GM18873 (cell line): ENCODE measurements around the gene SELENOP.

Experiments
- ATAC-seq: cut with Tn5 transposase; IDR thresholded peaks from one replicate; pipeline ENCODE4 v1.9.1; 2021; ENCODE audit warnings: mild to moderate bottlenecking, moderate library complexity, moderate number of reproducible peaks; ENCODE audit not compliant: unreplicated experiment, low FRiP score

The SELENOP gene

DNA sequence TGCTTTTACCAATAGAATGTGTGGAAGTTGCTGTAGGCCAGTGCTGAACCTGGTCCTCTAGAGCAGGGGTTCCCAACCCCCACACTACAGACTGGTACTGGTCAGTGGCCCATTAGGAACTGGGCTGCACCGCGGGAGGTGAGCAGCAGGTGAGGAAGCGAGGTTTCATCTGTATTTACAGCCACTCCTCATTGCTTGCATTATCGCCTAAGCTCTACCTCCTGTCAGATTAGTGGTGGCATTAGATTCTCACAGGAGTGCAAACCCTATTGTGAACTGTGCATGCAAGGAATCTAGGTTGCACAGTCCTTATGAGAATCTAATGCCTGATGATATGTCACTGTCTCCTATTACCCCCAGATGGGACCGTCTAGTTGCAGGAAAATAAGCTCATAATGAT, 61.2 kb downstream of the SELENOP start:
- ATAC-seq, result no peak
